Mucosa of descending colon (tissue), 3 donors: Measurements from ENCODE around the gene SOCS3. TPM values are rescaled to one million over a fixed set of nuclear protein-coding genes. Genes with fewer than 3 reads are reported as not detected.
"Not testable (repeated sequence)": the region's sequence is repeated elsewhere in the genome, so short reads cannot be mapped to it uniquely, and the experiment has no call there.

Source experiments
- ATAC-seq: fragments of 200-7000 bp; cut with Tn5 transposase; one replicate; pipeline ENCODE4 v1.9.1; 2020; ENCODE audit warnings: mild to moderate bottlenecking, moderate library complexity
- DNase-seq, 3 donors: peaks; one replicate each; pipeline ENCODE4 v3.0.0-alpha.2; 2020
- H3K36me3 ChIP-seq: fragments of 200-600 bp; one replicate; pipeline ENCODE4 v1.8.0; 2021; ENCODE audit warnings: low read depth, mild to moderate bottlenecking
- H3K4me1 ChIP-seq: fragments of 200-600 bp; one replicate; pipeline ENCODE4 v1.8.0; 2021; ENCODE audit warnings: low read depth, mild to moderate bottlenecking
- H3K4me3 ChIP-seq: fragments of 200-600 bp; one replicate; pipeline ENCODE4 v1.8.0; 2021; ENCODE audit warnings: mild to moderate bottlenecking
- H3K9me3 ChIP-seq: fragments of 200-600 bp; one replicate; pipeline ENCODE4 v1.8.0; 2021; ENCODE audit warnings: mild to moderate bottlenecking
- intact Hi-C, 2 donors: fragments of 100-400 bp; cut with DNase I in 1 of 2; cut with micrococcal nuclease in 1 of 2; formaldehyde crosslinking; loops; one replicate each; pipeline versions ENCODE4 v1.11.0 to v1.11.1; 2022; cut with DNase I, micrococcal nuclease
- total RNA-seq, 3 donors: library from RNA; stranded (reverse); fragmentation: NEBNext Ultra II Directional in 2 of 3; extraction: Animal tissue kit (Norgen Biotek cat#: 25700) in 2 of 3; gene quantifications; one replicate each; pipeline versions ENCODE4 v1.2.1 to v1.2.4, GENCODE V29; 2021 to 2023
- TF ChIP-seq, protein P1 (sequence below): fragments of 200-600 bp; IDR thresholded peaks from one replicate; pipeline ENCODE4 v1.8.0; 2022; ENCODE audit warnings: antibody characterized with exemption, mild to moderate bottlenecking
- donor health status: DM: no; HTN: no; CAD: no; lungs with moderate emphysema.
- donor health status: DM: no; HTN: no; CAD: no.
- donor health status: DM: no; HTN: yes; CAD: no.

SOCS3 gene
- total RNA-seq, 3 donors from 2014 or later: 21.9 to 41.3 (median 23.2) TPM

DNA sequence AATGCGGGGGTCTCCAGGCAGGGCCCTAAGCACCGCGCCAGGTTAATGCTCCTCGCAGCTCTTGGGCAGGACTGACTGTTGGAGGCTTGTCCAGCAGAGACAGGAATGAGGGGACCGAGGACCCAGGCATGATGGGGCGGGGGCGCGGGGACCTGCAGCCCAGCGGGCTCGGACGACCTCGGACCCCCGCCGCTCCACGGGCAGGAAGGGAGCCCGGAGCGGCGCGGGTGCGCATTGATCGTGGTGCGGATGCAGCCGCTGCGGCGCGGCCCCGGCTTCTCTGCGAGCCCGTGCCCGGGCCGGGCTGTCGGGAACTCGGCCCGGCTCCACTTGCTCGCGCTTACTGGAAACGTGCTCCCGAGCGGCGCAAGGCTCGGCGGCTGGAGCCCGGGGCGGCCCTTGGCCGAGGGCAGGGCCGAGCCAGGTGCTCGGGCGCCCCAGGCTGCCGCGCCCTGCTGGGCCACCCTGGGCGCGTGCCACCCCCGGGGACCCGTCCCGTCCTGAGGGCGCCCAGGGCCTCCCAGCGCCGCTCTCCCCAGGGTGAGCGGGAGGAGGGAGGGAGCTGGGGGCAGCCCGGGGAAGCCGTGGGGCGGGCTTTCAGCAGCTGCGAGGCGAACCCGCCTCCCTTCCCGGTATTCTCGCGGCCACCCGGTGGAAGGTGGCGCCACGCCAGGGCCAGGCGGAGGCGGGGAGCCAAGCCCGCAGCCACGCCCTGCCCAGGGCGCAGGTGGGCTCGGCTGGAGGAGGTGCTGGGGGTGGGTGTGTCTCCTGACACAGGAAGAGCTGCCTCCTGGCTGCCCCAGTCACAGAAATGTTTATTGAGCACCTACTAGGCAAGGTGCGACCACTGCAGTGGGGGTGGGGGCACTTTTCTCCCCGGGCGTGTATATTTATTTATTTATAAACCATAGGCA, 45.9 kb downstream of the SOCS3 start:
- peaks cover 44% of the 10 kb centered on the region for H3K4me1 ChIP-seq
- peak; percentile 92 to 96 (median 94) for DNase-seq
- no peaks in the 10 kb centered on the region for H3K36me3 ChIP-seq
- H3K9me3 ChIP-seq: no peaks in the 10 kb centered on the region
- ATAC-seq: peak; percentile 75
- TF ChIP-seq, protein P1, sequence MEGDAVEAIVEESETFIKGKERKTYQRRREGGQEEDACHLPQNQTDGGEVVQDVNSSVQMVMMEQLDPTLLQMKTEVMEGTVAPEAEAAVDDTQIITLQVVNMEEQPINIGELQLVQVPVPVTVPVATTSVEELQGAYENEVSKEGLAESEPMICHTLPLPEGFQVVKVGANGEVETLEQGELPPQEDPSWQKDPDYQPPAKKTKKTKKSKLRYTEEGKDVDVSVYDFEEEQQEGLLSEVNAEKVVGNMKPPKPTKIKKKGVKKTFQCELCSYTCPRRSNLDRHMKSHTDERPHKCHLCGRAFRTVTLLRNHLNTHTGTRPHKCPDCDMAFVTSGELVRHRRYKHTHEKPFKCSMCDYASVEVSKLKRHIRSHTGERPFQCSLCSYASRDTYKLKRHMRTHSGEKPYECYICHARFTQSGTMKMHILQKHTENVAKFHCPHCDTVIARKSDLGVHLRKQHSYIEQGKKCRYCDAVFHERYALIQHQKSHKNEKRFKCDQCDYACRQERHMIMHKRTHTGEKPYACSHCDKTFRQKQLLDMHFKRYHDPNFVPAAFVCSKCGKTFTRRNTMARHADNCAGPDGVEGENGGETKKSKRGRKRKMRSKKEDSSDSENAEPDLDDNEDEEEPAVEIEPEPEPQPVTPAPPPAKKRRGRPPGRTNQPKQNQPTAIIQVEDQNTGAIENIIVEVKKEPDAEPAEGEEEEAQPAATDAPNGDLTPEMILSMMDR: no peak
- intact Hi-C loops: no loop called here
- H3K4me3 ChIP-seq: no peak overlapping the region

DNA sequence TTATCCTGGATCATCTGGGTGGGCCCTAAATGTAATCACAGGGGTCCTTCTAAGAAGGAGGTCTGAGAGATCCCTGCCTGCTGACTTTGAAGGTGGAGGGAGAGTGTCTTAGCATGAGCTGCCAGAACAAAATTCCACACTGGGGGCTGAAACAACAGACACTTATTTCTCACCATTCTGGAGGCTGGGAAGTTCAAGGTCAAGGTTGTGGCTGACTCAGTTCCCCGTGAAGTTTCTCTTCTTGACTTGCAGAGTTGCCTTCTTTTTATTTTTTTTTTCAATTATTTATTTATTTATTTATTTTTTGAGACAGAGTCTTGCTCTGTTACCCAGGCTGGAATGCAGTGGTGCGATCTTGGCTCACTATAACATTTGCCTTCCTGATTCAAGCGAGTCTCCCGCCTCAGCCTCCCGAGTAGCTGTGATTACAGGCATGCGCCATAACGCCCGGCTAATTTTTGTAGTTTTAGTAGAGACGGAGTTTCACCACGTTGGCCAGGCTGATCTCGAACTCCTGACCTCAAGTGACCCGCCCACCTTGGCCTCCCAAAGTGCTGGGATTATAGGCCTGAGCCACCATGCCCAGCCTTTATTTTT, 50.1 kb downstream of the SOCS3 start:
- ATAC-seq, H3K36me3 ChIP-seq, H3K4me3 ChIP-seq, DNase-seq, intact Hi-C loops, H3K9me3 ChIP-seq, H3K4me1 ChIP-seq: not testable (repeated sequence)

DNA sequence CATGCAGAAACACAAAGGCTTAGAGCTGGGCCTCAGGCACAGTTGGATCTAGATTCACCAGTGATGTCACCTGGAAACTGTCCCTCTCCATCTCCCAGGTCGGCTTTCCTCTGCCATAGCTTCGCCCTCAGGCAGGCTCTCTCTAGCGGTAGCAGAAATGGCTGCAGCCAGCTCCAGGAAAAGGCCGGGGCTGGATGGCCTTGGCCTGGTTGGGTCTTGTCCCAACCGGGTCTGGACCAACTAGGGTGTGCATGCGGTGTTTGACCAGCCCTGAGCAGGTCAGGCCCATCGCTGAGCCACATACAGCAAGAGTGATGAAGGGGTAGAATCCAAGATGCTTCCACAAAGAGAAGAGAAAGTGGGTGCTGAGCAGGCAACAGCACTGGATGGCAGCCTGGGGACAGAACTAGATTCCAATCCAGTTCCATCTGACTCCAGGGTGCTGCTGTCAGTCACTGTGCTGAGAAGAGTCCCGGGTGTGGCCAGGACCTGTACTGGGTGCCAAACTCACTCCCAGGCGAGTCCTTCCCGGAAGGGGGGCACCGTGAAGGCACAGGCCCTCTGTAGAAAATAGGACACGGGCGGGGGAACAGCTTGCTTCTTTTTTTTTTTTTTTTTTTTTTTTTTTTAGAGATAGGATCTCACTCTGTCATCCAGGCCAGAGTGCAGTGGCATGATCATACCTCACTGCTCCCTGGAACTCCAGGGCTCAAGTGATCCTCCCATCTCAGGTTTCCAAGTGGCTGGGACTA, 51.8 kb downstream of the SOCS3 start:
- Histone ChIP-seq H3K36me3 (no peaks in the 10 kb centered on the region), H3K9me3 (no peaks in the 10 kb centered on the region), H3K4me3 (no peak overlapping the region), H3K4me1 (no peaks in the 10 kb centered on the region)
- TF ChIP-seq, protein P1: no peak
- ATAC-seq (peak; percentile 23), DNase-seq (no peak)
- intact Hi-C loops: no loop called here

DNA sequence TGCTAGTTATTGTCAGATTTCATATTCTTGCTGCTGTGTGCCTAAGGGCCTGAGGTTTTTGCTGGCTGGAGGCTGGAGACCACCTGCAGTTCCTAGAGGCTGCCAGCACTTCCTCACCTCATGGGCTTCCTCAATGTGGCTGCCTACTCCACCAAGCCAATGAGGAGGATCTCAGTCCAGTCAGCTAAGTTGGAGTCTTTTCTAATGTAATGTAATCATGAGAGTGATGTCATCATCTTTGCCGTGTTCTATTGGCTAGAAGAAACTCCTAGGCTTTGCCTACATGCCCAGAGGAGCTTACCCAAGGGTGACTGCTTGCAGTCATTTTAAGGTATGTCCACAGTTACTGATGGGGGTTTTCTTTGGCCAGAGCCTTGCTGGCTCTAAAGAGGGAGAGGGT, 53.0 kb downstream of the SOCS3 start:
- intact Hi-C loops: no loop called here
- Histone ChIP-seq H3K4me1 (no peaks in the 10 kb centered on the region), H3K9me3 (no peaks in the 10 kb centered on the region), H3K4me3 (no peak overlapping the region), H3K36me3 (no peaks in the 10 kb centered on the region)
- ATAC-seq: no peak
- TF ChIP-seq, protein P1: no peak
- no peak for DNase-seq

Other genes with a start within 250 kb of the SOCS3 start
- 100 to 1,000 TPM in 2 of 3 donors, 10 to 100 TPM in 1; 53.8 to 108 (median 105) TPM for gene TMC6, start 231.3 kb downstream of the SOCS3 start, total RNA-seq
- 10 to 100 TPM in 1 of 3 donors, 1 to 10 TPM in 2; 6.0 to 11.4 (median 8.5) TPM for gene TMC8, start 229.3 kb downstream of the SOCS3 start, total RNA-seq
- gene C17orf99, start 213.7 kb downstream of the SOCS3 start, total RNA-seq: not detected
- gene SYNGR2, start 191.5 kb downstream of the SOCS3 start, total RNA-seq: 100 to 1,000 TPM in 2 of 3 donors, 10 to 100 TPM in 1; 90.4 to 202 (median 196) TPM
- gene TK1, start 173.0 kb downstream of the SOCS3 start, total RNA-seq: 10 to 100 TPM in 2 of 3 donors, 1 to 10 TPM in 1; 8.9 to 46.5 (median 10.2) TPM
- gene AFMID, start 172.7 kb downstream of the SOCS3 start, total RNA-seq: 10 to 100 TPM; 14.2 to 39.9 (median 27.9) TPM
- 10 to 100 TPM in 1 of 3 donors, 1 to 10 TPM in 2; 2.4 to 22.4 (median 4.7) TPM for gene BIRC5, start 145.8 kb downstream of the SOCS3 start, total RNA-seq
- not detected for gene TMEM235, start 128.4 kb downstream of the SOCS3 start, total RNA-seq
- gene PGS1, start 18.6 kb upstream of the SOCS3 start, total RNA-seq: 10 to 100 TPM; 36.2 to 54.3 (median 48.8) TPM
- gene DNAH17, start 217.3 kb upstream of the SOCS3 start, total RNA-seq: under 1 TPM in 2 of 3 donors, not detected in 1; 0.06 to 0.17 TPM